ENCODE results near the gene WDR45. TPM values are rescaled to one million over a fixed set of nuclear protein-coding genes. Genes with fewer than 3 reads are reported as not detected.

The WDR45 gene
- total RNA-seq, 1 donor from 2014 or later = 55.0 TPM

DNA sequence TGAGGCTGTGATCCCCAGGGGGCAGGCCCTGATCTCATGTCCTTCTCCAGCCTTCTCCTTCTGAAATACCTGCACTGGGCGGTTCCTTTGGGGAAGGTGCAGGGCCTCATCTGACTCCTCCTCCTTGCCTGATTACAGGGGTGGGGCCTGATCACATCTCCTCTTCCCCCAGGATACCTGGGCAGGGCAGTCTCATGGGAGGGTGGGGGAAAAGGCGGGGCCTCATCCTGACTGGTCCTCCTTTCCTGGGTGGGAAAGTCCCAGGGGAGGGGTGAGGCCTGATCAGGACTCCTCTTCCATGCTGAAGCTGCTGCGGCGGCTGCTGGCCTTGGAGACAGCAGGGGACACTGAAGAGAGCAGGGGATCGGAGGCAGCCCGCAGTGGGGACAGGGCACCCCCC lies 49.8 kb downstream of the WDR45 start:
- H3K4me3 Mint-ChIP-seq (ENCODE audit: low read depth) = no peak overlapping the region
- no peak for DNase-seq (ENCODE audit: low spot score, unreplicated experiment)
- no peak overlapping the region for H3K27ac Mint-ChIP-seq
- peaks cover 4% of the 10 kb centered on the region for H3K9me3 Mint-ChIP-seq (ENCODE audit: low read depth)
- H3K27me3 Mint-ChIP-seq = no peaks in the 10 kb centered on the region
- H3K4me1 Mint-ChIP-seq (ENCODE audit: low read depth) = peaks cover 2% of the 10 kb centered on the region
- TF ChIP-seq, protein P1, sequence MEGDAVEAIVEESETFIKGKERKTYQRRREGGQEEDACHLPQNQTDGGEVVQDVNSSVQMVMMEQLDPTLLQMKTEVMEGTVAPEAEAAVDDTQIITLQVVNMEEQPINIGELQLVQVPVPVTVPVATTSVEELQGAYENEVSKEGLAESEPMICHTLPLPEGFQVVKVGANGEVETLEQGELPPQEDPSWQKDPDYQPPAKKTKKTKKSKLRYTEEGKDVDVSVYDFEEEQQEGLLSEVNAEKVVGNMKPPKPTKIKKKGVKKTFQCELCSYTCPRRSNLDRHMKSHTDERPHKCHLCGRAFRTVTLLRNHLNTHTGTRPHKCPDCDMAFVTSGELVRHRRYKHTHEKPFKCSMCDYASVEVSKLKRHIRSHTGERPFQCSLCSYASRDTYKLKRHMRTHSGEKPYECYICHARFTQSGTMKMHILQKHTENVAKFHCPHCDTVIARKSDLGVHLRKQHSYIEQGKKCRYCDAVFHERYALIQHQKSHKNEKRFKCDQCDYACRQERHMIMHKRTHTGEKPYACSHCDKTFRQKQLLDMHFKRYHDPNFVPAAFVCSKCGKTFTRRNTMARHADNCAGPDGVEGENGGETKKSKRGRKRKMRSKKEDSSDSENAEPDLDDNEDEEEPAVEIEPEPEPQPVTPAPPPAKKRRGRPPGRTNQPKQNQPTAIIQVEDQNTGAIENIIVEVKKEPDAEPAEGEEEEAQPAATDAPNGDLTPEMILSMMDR (IDR thresholded peaks at IDR 0.05; ENCODE audit: unreplicated experiment) = no peak
- peaks cover 20% of the 10 kb centered on the region for H3K36me3 Mint-ChIP-seq (ENCODE audit: insufficient read depth)

Other genes starting within 250 kb of the WDR45 start
- gene PCSK1N, start 244.3 kb downstream of the WDR45 start, total RNA-seq = 55.4 and 58.3 TPM in 2 replicates
- gene TIMM17B, start 182.1 kb downstream of the WDR45 start, total RNA-seq = 68.1 and 73.8 TPM in 2 replicates
- 71.5 and 75.4 TPM in 2 replicates for gene PQBP1, start 182.0 kb downstream of the WDR45 start, total RNA-seq
- 33.9 and 34.9 TPM in 2 replicates for gene SLC35A2, start 168.2 kb downstream of the WDR45 start, total RNA-seq
- gene PIM2, start 160.9 kb downstream of the WDR45 start, total RNA-seq = 9.9 and 10.4 TPM in 2 replicates
- gene OTUD5, start 122.3 kb downstream of the WDR45 start, total RNA-seq = 52.5 and 53.3 TPM in 2 replicates
- gene KCND1, start 108.0 kb downstream of the WDR45 start, total RNA-seq = 8.0 and 8.2 TPM in 2 replicates
- 89.9 and 98.4 TPM in 2 replicates for gene GRIPAP1, start 77.6 kb downstream of the WDR45 start, total RNA-seq
- gene TFE3, start 36.5 kb downstream of the WDR45 start, total RNA-seq = 39.7 and 40.8 TPM in 2 replicates
- gene CCDC120, start 20.9 kb downstream of the WDR45 start, total RNA-seq = 27.1 and 27.9 TPM in 2 replicates
- gene PRAF2, start 5.9 kb downstream of the WDR45 start, total RNA-seq = 22.6 and 24.1 TPM in 2 replicates
- 15.6 and 16.5 TPM in 2 replicates for gene GPKOW, start 43.8 kb upstream of the WDR45 start, total RNA-seq
- 3.1 and 5.0 TPM in 2 replicates for gene MAGIX, start 82.9 kb upstream of the WDR45 start, total RNA-seq
- gene PLP2, start 92.0 kb upstream of the WDR45 start, total RNA-seq = 3.9 and 6.3 TPM in 2 replicates
- gene PRICKLE3, start 106.5 kb upstream of the WDR45 start, total RNA-seq = 6.2 and 8.8 TPM in 2 replicates
- gene SYP, start 120.3 kb upstream of the WDR45 start, total RNA-seq = 10.1 and 11.4 TPM in 2 replicates
- gene CACNA1F, start 153.5 kb upstream of the WDR45 start, total RNA-seq = 0.19 and 0.64 TPM in 2 replicates
- gene CCDC22, start 155.6 kb upstream of the WDR45 start, total RNA-seq = 16.0 and 17.7 TPM in 2 replicates
- gene FOXP3, start 184.8 kb upstream of the WDR45 start, total RNA-seq = 0.24 and 0.33 TPM in 2 replicates
- 9.4 and 10.2 TPM in 2 replicates for gene PPP1R3F, start 189.9 kb upstream of the WDR45 start, total RNA-seq
- not detected in 2 replicates for gene GAGE10, start 223.8 kb upstream of the WDR45 start, total RNA-seq
- not detected in 2 replicates for gene GAGE12J, start 242.2 kb upstream of the WDR45 start, total RNA-seq